ENCODE results near the gene ZKSCAN5. TPM values are rescaled to one million over a fixed set of nuclear protein-coding genes. Genes with fewer than 3 reads are reported as not detected.
"Not testable (repeated sequence)": the region's sequence is repeated elsewhere in the genome, so short reads cannot be mapped to it uniquely, and the experiment has no call there.

The ZKSCAN5 gene
- total RNA-seq, 1 donor: 12.3 TPM

GRCh38 chr7:99498546-99498944 lies 5.9 kb upstream of the ZKSCAN5 start:
- peak overlapping the region; percentile 37 for H3K27ac ChIP-seq (ENCODE audit: low read depth, low read length)
- H3K4me1 ChIP-seq (ENCODE audit: insufficient read depth, low read length): peaks cover 11% of the 10 kb centered on the region
- H2AFZ ChIP-seq (ENCODE audit: low read length): no peak overlapping the region
- H4K20me1 ChIP-seq (ENCODE audit: insufficient read depth, low read length): peaks cover 17% of the 10 kb centered on the region
- peaks cover 28% of the 10 kb centered on the region for H3K36me3 ChIP-seq (ENCODE audit: insufficient read depth, low read length)
- H3K4me3 ChIP-seq (ENCODE audit: insufficient read depth, low read length): peak overlapping the region; percentile 97
- DNase-seq (ENCODE audit: insufficient read length, low spot score, missing footprints): peak; percentile 49
- peaks cover 67% of the 10 kb centered on the region for H3K79me2 ChIP-seq (ENCODE audit: insufficient read depth, low read length)
- peak overlapping the region; percentile 99 for H3K4me2 ChIP-seq (ENCODE audit: insufficient read depth, low read length)
- no peak for TF ChIP-seq CTCF (IDR thresholded peaks at IDR 0.05; ENCODE audit: extremely low read depth, low read depth, low read length)
- H3K9me3 ChIP-seq (ENCODE audit: low read depth, low read length): peaks cover 10% of the 10 kb centered on the region
- no peaks in the 10 kb centered on the region for H3K27me3 ChIP-seq (ENCODE audit: insufficient read depth, low read length)

GRCh38 chr7:99499371-99499720 lies 5.1 kb upstream of the ZKSCAN5 start:
- Histone ChIP-seq H2AFZ (ENCODE audit: low read length) (peak overlapping the region; percentile 97), H3K4me3 (ENCODE audit: insufficient read depth, low read length) (peak overlapping the region; percentile 97), H3K79me2 (ENCODE audit: insufficient read depth, low read length) (peaks cover 60% of the 10 kb centered on the region), H3K27ac (ENCODE audit: low read depth, low read length) (peak overlapping the region; percentile 93), H4K20me1 (ENCODE audit: insufficient read depth, low read length) (peaks cover 17% of the 10 kb centered on the region), H3K9me3 (ENCODE audit: low read depth, low read length) (peaks cover 2% of the 10 kb centered on the region), H3K27me3 (ENCODE audit: insufficient read depth, low read length) (no peaks in the 10 kb centered on the region), H3K4me2 (ENCODE audit: insufficient read depth, low read length) (peak overlapping the region; percentile 99), H3K4me1 (ENCODE audit: insufficient read depth, low read length) (peaks cover 11% of the 10 kb centered on the region), H3K36me3 (ENCODE audit: insufficient read depth, low read length) (peaks cover 20% of the 10 kb centered on the region)
- DNase-seq (ENCODE audit: insufficient read length, low spot score, missing footprints): peak; percentile 74
- no peak for TF ChIP-seq CTCF (IDR thresholded peaks at IDR 0.05; ENCODE audit: extremely low read depth, low read depth, low read length)

- Histone ChIP-seq H3K79me2 (ENCODE audit: insufficient read depth, low read length) (peaks cover 59% of the 10 kb centered on the region), H3K27me3 (ENCODE audit: insufficient read depth, low read length) (no peaks in the 10 kb centered on the region), H3K36me3 (ENCODE audit: insufficient read depth, low read length) (peaks cover 17% of the 10 kb centered on the region), H3K9me3 (ENCODE audit: low read depth, low read length) (no peaks in the 10 kb centered on the region), H3K4me2 (ENCODE audit: insufficient read depth, low read length) (peak within 1 kb of the TSS; percentile 99), H4K20me1 (ENCODE audit: insufficient read depth, low read length) (peaks cover 17% of the 10 kb centered on the region), H3K4me3 (ENCODE audit: insufficient read depth, low read length) (peak within 1 kb of the TSS; percentile 97), H3K27ac (ENCODE audit: low read depth, low read length) (peak within 1 kb of the TSS; percentile 93), H2AFZ (ENCODE audit: low read length) (peak within 1 kb of the TSS; percentile 97), H3K4me1 (ENCODE audit: insufficient read depth, low read length) (peaks cover 11% of the 10 kb centered on the region)
- peak; percentile 98 for DNase-seq (ENCODE audit: insufficient read length, low spot score, missing footprints)
- no peak for TF ChIP-seq CTCF (IDR thresholded peaks at IDR 0.05; ENCODE audit: extremely low read depth, low read depth, low read length)
Observed at GRCh38 chr7:99499721-99500636, 4.5 kb upstream of the ZKSCAN5 start, which contains the start of gene ZNF394. Gene ZNF394, minus strand, starts transcription at chr7:99500281. Its CDS starts 188 bp downstream, at chr7:99500093.

- Histone ChIP-seq H3K27ac (ENCODE audit: low read depth, low read length) (peak overlapping the region; percentile 93), H3K27me3 (ENCODE audit: insufficient read depth, low read length) (no peaks in the 10 kb centered on the region), H3K4me3 (ENCODE audit: insufficient read depth, low read length) (peak overlapping the region; percentile 97), H2AFZ (ENCODE audit: low read length) (peak overlapping the region; percentile 97), H4K20me1 (ENCODE audit: insufficient read depth, low read length) (peaks cover 17% of the 10 kb centered on the region), H3K79me2 (ENCODE audit: insufficient read depth, low read length) (peaks cover 61% of the 10 kb centered on the region), H3K9me3 (ENCODE audit: low read depth, low read length) (no peaks in the 10 kb centered on the region), H3K36me3 (ENCODE audit: insufficient read depth, low read length) (peaks cover 13% of the 10 kb centered on the region), H3K4me2 (ENCODE audit: insufficient read depth, low read length) (peak overlapping the region; percentile 99), H3K4me1 (ENCODE audit: insufficient read depth, low read length) (peaks cover 13% of the 10 kb centered on the region)
- peak; percentile 29 for DNase-seq (ENCODE audit: insufficient read length, low spot score, missing footprints)
- no peak for TF ChIP-seq CTCF (IDR thresholded peaks at IDR 0.05; ENCODE audit: extremely low read depth, low read depth, low read length)
Observed at GRCh38 chr7:99500637-99501009, 3.8 kb upstream of the ZKSCAN5 start.

GRCh38 chr7:99501236-99501635 lies 3.2 kb upstream of the ZKSCAN5 start:
- Histone ChIP-seq H3K4me1 (ENCODE audit: insufficient read depth, low read length) (peaks cover 19% of the 10 kb centered on the region), H3K36me3 (ENCODE audit: insufficient read depth, low read length) (peaks cover 10% of the 10 kb centered on the region), H3K4me3 (ENCODE audit: insufficient read depth, low read length) (peak overlapping the region; percentile 97), H3K4me2 (ENCODE audit: insufficient read depth, low read length) (peak overlapping the region; percentile 99), H3K79me2 (ENCODE audit: insufficient read depth, low read length) (peaks cover 63% of the 10 kb centered on the region), H4K20me1 (ENCODE audit: insufficient read depth, low read length) (peaks cover 17% of the 10 kb centered on the region)
- not testable (repeated sequence) for DNase-seq (ENCODE audit: insufficient read length, low spot score, missing footprints); H3K27ac ChIP-seq (ENCODE audit: low read depth, low read length); H3K9me3 ChIP-seq (ENCODE audit: low read depth, low read length); H2AFZ ChIP-seq (ENCODE audit: low read length); H3K27me3 ChIP-seq (ENCODE audit: insufficient read depth, low read length)
